NB4 (cell line): ENCODE results near the gene ITIH4.
A peak's percentile ranks its signal among the peaks of the same experiment; 100 is the strongest.

Experiments
- DNase-seq: peaks from one replicate; pipeline ENCODE4 v3.0.0; 2010; ENCODE audit warnings: low read depth
- H3K4me3 ChIP-seq: one replicate; pipeline ENCODE4 v1.5.1; 2011; ENCODE audit warnings: mild to moderate bottlenecking, low read depth, low read length, moderate library complexity
- MAX ChIP-seq: IDR thresholded peaks from 2 replicates; pipeline ENCODE4 v1.6.1; 2011; ENCODE audit warnings: low read depth, low read length
- MYC ChIP-seq: IDR thresholded peaks from 2 replicates; pipeline ENCODE4 v1.6.1; 2011; ENCODE audit warnings: low read depth, low read length
- POLR2A ChIP-seq: IDR thresholded peaks from 2 replicates; pipeline ENCODE4 v1.6.1; 2011; ENCODE audit warnings: mild to moderate bottlenecking; ENCODE audit not compliant: insufficient read length; ENCODE audit errors: extremely low read depth
- TF ChIP-seq, protein P1 (sequence below): IDR thresholded peaks from one replicate; pipeline ENCODE4 v1.5.1; 2012; ENCODE audit warnings: low read depth, low read length

The ITIH4 gene

GRCh38 chr3:52847726-52848125 lies 17.3 kb upstream of the ITIH4 start:
- no peak for TF ChIP-seq MYC
- TF ChIP-seq POLR2A = no peak
- TF ChIP-seq MAX = no peak
- TF ChIP-seq, protein P1, sequence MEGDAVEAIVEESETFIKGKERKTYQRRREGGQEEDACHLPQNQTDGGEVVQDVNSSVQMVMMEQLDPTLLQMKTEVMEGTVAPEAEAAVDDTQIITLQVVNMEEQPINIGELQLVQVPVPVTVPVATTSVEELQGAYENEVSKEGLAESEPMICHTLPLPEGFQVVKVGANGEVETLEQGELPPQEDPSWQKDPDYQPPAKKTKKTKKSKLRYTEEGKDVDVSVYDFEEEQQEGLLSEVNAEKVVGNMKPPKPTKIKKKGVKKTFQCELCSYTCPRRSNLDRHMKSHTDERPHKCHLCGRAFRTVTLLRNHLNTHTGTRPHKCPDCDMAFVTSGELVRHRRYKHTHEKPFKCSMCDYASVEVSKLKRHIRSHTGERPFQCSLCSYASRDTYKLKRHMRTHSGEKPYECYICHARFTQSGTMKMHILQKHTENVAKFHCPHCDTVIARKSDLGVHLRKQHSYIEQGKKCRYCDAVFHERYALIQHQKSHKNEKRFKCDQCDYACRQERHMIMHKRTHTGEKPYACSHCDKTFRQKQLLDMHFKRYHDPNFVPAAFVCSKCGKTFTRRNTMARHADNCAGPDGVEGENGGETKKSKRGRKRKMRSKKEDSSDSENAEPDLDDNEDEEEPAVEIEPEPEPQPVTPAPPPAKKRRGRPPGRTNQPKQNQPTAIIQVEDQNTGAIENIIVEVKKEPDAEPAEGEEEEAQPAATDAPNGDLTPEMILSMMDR = no peak
- DNase-seq = no peak
- H3K4me3 ChIP-seq = no peak overlapping the region

- TF ChIP-seq MYC = no peak
- TF ChIP-seq POLR2A = no peak
- TF ChIP-seq MAX = no peak
- TF ChIP-seq, protein P1 = no peak
- no peak overlapping the region for H3K4me3 ChIP-seq
- no peak for DNase-seq
Observed at GRCh38 chr3:52847241-52847640, 16.8 kb upstream of the ITIH4 start.

DNA sequence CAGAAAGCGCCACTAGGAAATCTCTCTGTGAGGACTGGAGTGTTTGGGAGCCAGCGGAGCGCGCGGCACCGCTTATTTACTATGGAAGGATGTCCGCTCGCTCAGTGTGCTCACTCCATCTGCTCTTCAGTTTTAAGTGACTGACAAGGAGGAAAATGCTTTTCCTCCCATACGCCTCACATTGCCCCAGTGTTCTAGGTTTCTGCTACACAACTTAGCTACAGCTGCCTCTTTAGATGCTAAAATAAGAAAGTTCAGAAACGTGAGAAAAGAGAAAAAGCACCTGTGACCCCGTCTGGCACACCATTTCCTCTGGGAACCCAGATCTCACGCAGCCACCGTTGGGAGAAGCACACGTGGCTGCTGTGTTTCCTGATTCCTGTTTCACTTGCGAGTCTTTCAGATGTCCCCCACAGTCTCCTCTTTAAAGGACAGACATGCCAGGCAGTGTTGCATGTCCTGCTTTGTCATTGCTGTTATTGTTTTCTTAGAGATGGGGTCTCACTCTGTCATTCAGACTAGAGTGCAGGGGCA lies 16.0 kb upstream of the ITIH4 start:
- no peak overlapping the region for H3K4me3 ChIP-seq
- TF ChIP-seq MAX (no peak), POLR2A (no peak), MYC (no peak)
- TF ChIP-seq, protein P1 = no peak
- DNase-seq = no peak

- DNase-seq = no peak
- no peak for TF ChIP-seq MAX
- no peak for TF ChIP-seq MYC
- no peak for TF ChIP-seq POLR2A
- TF ChIP-seq, protein P1 = peak; percentile 49
- H3K4me3 ChIP-seq = no peak overlapping the region
Observed at GRCh38 chr3:52845691-52846431, 15.4 kb upstream of the ITIH4 start.

- no peak for DNase-seq
- no peak overlapping the region for H3K4me3 ChIP-seq
- TF ChIP-seq, protein P1 = no peak
- TF ChIP-seq MAX = no peak
- no peak for TF ChIP-seq MYC
- TF ChIP-seq POLR2A = no peak
Observed at GRCh38 chr3:52845157-52845556, 14.7 kb upstream of the ITIH4 start.
